CD14-positive monocyte (primary cell): Measurements from ENCODE around the gene H19. TPM values are rescaled to one million over a fixed set of nuclear protein-coding genes. Genes with fewer than 3 reads are reported as not detected.

Source experiments
- DNase-seq, 3 donors: peaks; one replicate each; pipeline ENCODE4 v3.0.0-alpha.2; 2011 to 2022
- H2AFZ ChIP-seq: 2 replicates; pipeline ENCODE4 v1.6.0; 2012; ENCODE audit warnings: mild to moderate bottlenecking, low read depth, low read length, inconsistent platforms; ENCODE audit not compliant: insufficient read depth, poor library complexity, severe bottlenecking
- H3K27ac ChIP-seq, 2 donors: 1 replicate in 1 of 2; 2 replicates in 1 of 2; pipeline ENCODE4 v1.5.1; 2012 to 2013; ENCODE audit warnings: low read length in 2 of 2, control low read depth in 1 of 2, inconsistent platforms in 1 of 2, low read depth in 1 of 2, mild to moderate bottlenecking in 1 of 2
- H3K27me3 ChIP-seq, 2 donors: one replicate each; pipeline versions ENCODE4 v1.6.0 to v1.6.1; 2011 to 2013; ENCODE audit warnings: low read length in 2 of 2; ENCODE audit not compliant: control insufficient read depth in 2 of 2, insufficient read depth in 2 of 2
- H3K36me3 ChIP-seq, 2 donors: replicated peaks in 1 of 2; 1 replicate in 1 of 2; 2 replicates in 1 of 2; pipeline versions ENCODE4 v1.5.1 to v1.6.1; 2012 to 2013; ENCODE audit warnings: low read length in 2 of 2, control low read depth in 1 of 2, inconsistent platforms in 1 of 2, mild to moderate bottlenecking in 1 of 2; ENCODE audit not compliant: insufficient read depth in 2 of 2, control insufficient read depth in 1 of 2
- H3K4me1 ChIP-seq, 2 donors: 1 replicate in 1 of 2; 2 replicates in 1 of 2; pipeline versions ENCODE4 v1.5.1 to v1.6.1; 2012 to 2013; ENCODE audit warnings: low read length in 2 of 2, control low read depth in 1 of 2, inconsistent platforms in 1 of 2, mild to moderate bottlenecking in 1 of 2, moderate library complexity in 1 of 2; ENCODE audit not compliant: insufficient read depth in 2 of 2, control insufficient read depth in 1 of 2
- H3K4me2 ChIP-seq: replicated peaks from 2 replicates; pipeline ENCODE3; 2012; ENCODE audit warnings: low read length, moderate library complexity, mild to moderate bottlenecking; ENCODE audit not compliant: poor library complexity, severe bottlenecking; ENCODE audit errors: extremely low read depth
- H3K4me3 ChIP-seq, 3 experiments: fragments of 200-600 bp in 1 of 3; sonication (generic) in 1 of 3; replicated peaks in 1 of 3; 1 replicate in 2 of 3; 2 replicates in 1 of 3; pipeline ENCODE4 v1.5.1; 2011 to 2013; ENCODE audit warnings: low read length in 3 of 3, mild to moderate bottlenecking in 3 of 3, control low read depth in 2 of 3, low read depth in 2 of 3, inconsistent platforms in 1 of 3, moderate library complexity in 1 of 3
- H3K79me2 ChIP-seq: 2 replicates; pipeline ENCODE4 v1.6.0; 2012; ENCODE audit warnings: mild to moderate bottlenecking, control low read depth, inconsistent platforms, low read length, moderate library complexity; ENCODE audit not compliant: insufficient read depth
- H3K9ac ChIP-seq: 2 replicates; pipeline ENCODE4 v1.6.0; 2017; ENCODE audit warnings: low read length, mild to moderate bottlenecking; ENCODE audit not compliant: insufficient read depth, poor library complexity, severe bottlenecking
- H3K9me3 ChIP-seq, 2 donors: replicated peaks in 1 of 2; 1 replicate in 1 of 2; 2 replicates in 1 of 2; pipeline versions ENCODE4 v1.5.1 to v1.6.1; 2012 to 2013; ENCODE audit warnings: low read length in 2 of 2, control low read depth in 1 of 2; ENCODE audit not compliant: control insufficient read depth in 1 of 2, insufficient read depth in 1 of 2
- H4K20me1 ChIP-seq: 2 replicates; pipeline ENCODE4 v1.6.0; 2012; ENCODE audit warnings: mild to moderate bottlenecking, low read length, control low read depth, moderate library complexity; ENCODE audit not compliant: insufficient read depth
- H3K27ac Mint-ChIP-seq, 7 donors: one replicate each; pipeline ENCODE4 v1.8.0; 2020; ENCODE audit warnings: mild to moderate bottlenecking in 7 of 7, mixed read lengths in 7 of 7, moderate library complexity in 6 of 7, inconsistent platforms in 2 of 7
- H3K27me3 Mint-ChIP-seq, 3 donors: one replicate each; pipeline ENCODE4 v1.8.0; 2021 to 2022; ENCODE audit warnings: low read depth in 3 of 3, mild to moderate bottlenecking in 3 of 3, mixed read lengths in 3 of 3, moderate library complexity in 3 of 3, inconsistent platforms in 1 of 3
- H3K36me3 Mint-ChIP-seq, 2 donors: one replicate each; pipeline ENCODE4 v1.8.0; 2020; ENCODE audit warnings: mixed read lengths in 2 of 2, inconsistent platforms in 1 of 2, mild to moderate bottlenecking in 1 of 2
- H3K4me1 Mint-ChIP-seq: one replicate; pipeline ENCODE4 v1.8.0; 2020; ENCODE audit warnings: mild to moderate bottlenecking, mixed read lengths
- H3K4me3 Mint-ChIP-seq, 2 donors: one replicate each; pipeline ENCODE4 v1.8.0; 2020; ENCODE audit warnings: mild to moderate bottlenecking in 2 of 2, mixed read lengths in 2 of 2, moderate library complexity in 1 of 2
- H3K9me3 Mint-ChIP-seq, 7 donors: one replicate each; pipeline ENCODE4 v1.8.0; 2020 to 2022; ENCODE audit warnings: mixed read lengths in 7 of 7, mild to moderate bottlenecking in 6 of 7, moderate library complexity in 6 of 7, inconsistent platforms in 2 of 7
- CTCF ChIP-seq: fragments of 200-600 bp; IDR thresholded peaks from one replicate; pipeline ENCODE4 v1.8.0; 2022; ENCODE audit warnings: antibody characterized with exemption, mild to moderate bottlenecking
- WGBS: methylation state at CpG from one replicate; pipeline ENCODE4 v1.1.5; 2013; ENCODE audit warnings: missing lambda C conversion rate; ENCODE audit not compliant: insufficient coverage; 5-methylcytosine and 5-hydroxymethylcytosine counted together
- intact Hi-C, 2 donors: fragments of 100-400 bp; cut with micrococcal nuclease; formaldehyde crosslinking; loops; one replicate each; pipeline versions ENCODE4 v1.15.0 to v1.15.1; 2023
- polyA plus RNA-seq, 3 donors: library from polyadenylated mRNA; depleted of rRNA in 1 of 3; unstranded in 2 of 3; stranded (reverse) in 1 of 3; fragments of 300-500 nt in 2 of 3; fragments of >200 nt in 1 of 3; fragmentation: Illumina TruSeq in 2 of 3; gene quantifications; 1 replicate in 2 of 3; 2 replicates in 1 of 3; pipeline ENCODE4 v1.2.3, GENCODE V29; 2012 to 2021

The H19 gene
- polyA plus RNA-seq, 3 donors: 0.47 TPM; not detected in 2

- Histone ChIP-seq H3K9me3 (no peaks in the 10 kb centered on the region), H2AFZ (no peak overlapping the region), H3K9ac (no peak overlapping the region), H3K27me3 (no peaks in the 10 kb centered on the region), H3K79me2 (no peaks in the 10 kb centered on the region), H3K4me1 (no peaks in the 10 kb centered on the region), H3K27ac (no peak overlapping the region), H3K36me3 (no peaks in the 10 kb centered on the region), H4K20me1 (no peaks in the 10 kb centered on the region), H3K4me3 (no peak overlapping the region), H3K4me2 (no peak overlapping the region)
- DNase-seq: no peak
- no peak overlapping the region for H3K4me3 Mint-ChIP-seq
- no peaks in the 10 kb centered on the region for H3K27me3 Mint-ChIP-seq
- intact Hi-C loops: no loop called here
- H3K36me3 Mint-ChIP-seq: no peaks in the 10 kb centered on the region
- H3K4me1 Mint-ChIP-seq: no peaks in the 10 kb centered on the region
- no CpG with 5 or more reads among the region's 17 CpGs for WGBS
- H3K9me3 Mint-ChIP-seq: no peaks in the 10 kb centered on the region
- no peak for TF ChIP-seq CTCF
- H3K27ac Mint-ChIP-seq: no peak overlapping the region
Measured at GRCh38 chr11:1959786-1960185, 37.9 kb downstream of the H19 start.

- TF ChIP-seq CTCF: no peak
- Histone ChIP-seq H4K20me1 (no peaks in the 10 kb centered on the region), H3K27me3 (no peaks in the 10 kb centered on the region), H3K4me1 (no peaks in the 10 kb centered on the region), H3K9me3 (no peaks in the 10 kb centered on the region), H2AFZ (no peak overlapping the region), H3K9ac (no peak overlapping the region), H3K4me2 (no peak overlapping the region), H3K36me3 (no peaks in the 10 kb centered on the region), H3K27ac (no peak overlapping the region), H3K79me2 (no peaks in the 10 kb centered on the region), H3K4me3 (no peak overlapping the region)
- H3K27me3 Mint-ChIP-seq: no peaks in the 10 kb centered on the region
- H3K27ac Mint-ChIP-seq: no peak overlapping the region
- H3K4me3 Mint-ChIP-seq: no peak overlapping the region
- H3K9me3 Mint-ChIP-seq: no peaks in the 10 kb centered on the region
- no peaks in the 10 kb centered on the region for H3K36me3 Mint-ChIP-seq
- no peaks in the 10 kb centered on the region for H3K4me1 Mint-ChIP-seq
- no CpG with 5 or more reads among the region's 18 CpGs for WGBS
- no peak for DNase-seq
- intact Hi-C loops: no loop called here
Measured at GRCh38 chr11:1958367-1958766, 39.3 kb downstream of the H19 start.
